ENCODE measurements around the gene KCTD21. TPM values are rescaled to one million over a fixed set of nuclear protein-coding genes. Genes with fewer than 3 reads are reported as not detected.

KCTD21 gene
- total RNA-seq, 2 experiments from 2014 or later = 7.1 to 7.8 TPM

Other genes with a start within 250 kb of the KCTD21 start
- 10 to 100 TPM; 45.1 to 51.2 TPM for gene INTS4, start 194.0 kb downstream of the KCTD21 start, total RNA-seq
- under 1 TPM; 0.21 to 0.47 TPM for gene KCTD14, start 165.3 kb downstream of the KCTD21 start, total RNA-seq
- gene THRSP, start 124.8 kb downstream of the KCTD21 start, total RNA-seq = not detected
- gene NDUFC2, start 108.8 kb downstream of the KCTD21 start, total RNA-seq = 100 to 1,000 TPM; 193 TPM
- gene ALG8, start 49.0 kb downstream of the KCTD21 start, total RNA-seq = 10 to 100 TPM; 49.9 to 51.7 TPM
- 10 to 100 TPM; 11.9 to 12.8 TPM for gene USP35, start 293 bp upstream of the KCTD21 start, total RNA-seq
- gene GAB2, start 229.2 kb upstream of the KCTD21 start, total RNA-seq = 1 to 10 TPM; 7.6 to 9.8 TPM